Nephron progenitor cell (in vitro differentiated cells): ENCODE data around the gene CHI3L2.

ENCODE experiments used
- DNase-seq: peaks from one replicate; pipeline ENCODE4 v3.0.0; 2021
- H3K27ac Mint-ChIP-seq: 2 replicates; pipeline ENCODE4 v1.8.0; 2021; ENCODE audit warnings: mild to moderate bottlenecking, moderate library complexity, mixed read lengths
- H3K27me3 Mint-ChIP-seq: 2 replicates; pipeline ENCODE4 v1.8.0; 2021; ENCODE audit warnings: mild to moderate bottlenecking, low read depth, mixed read lengths; ENCODE audit not compliant: poor library complexity
- H3K36me3 Mint-ChIP-seq: 2 replicates; pipeline ENCODE4 v1.8.0; 2021; ENCODE audit warnings: low read depth, mixed read lengths
- H3K4me1 Mint-ChIP-seq: 2 replicates; pipeline ENCODE4 v1.8.0; 2021; ENCODE audit warnings: mixed read lengths
- H3K4me3 Mint-ChIP-seq: 2 replicates; pipeline ENCODE4 v1.8.0; 2021; ENCODE audit warnings: mild to moderate bottlenecking, moderate library complexity, mixed read lengths
- H3K9me3 Mint-ChIP-seq: 2 replicates; pipeline ENCODE4 v1.8.0; 2021; ENCODE audit warnings: mild to moderate bottlenecking, moderate library complexity, mixed read lengths
- TF ChIP-seq, protein P1 (sequence below): fragments of 200-600 bp; sonication (generic); IDR thresholded peaks from 2 replicates; pipeline ENCODE4 v1.5.0; 2021; ENCODE audit warnings: antibody characterized with exemption

Gene CHI3L2

DNA sequence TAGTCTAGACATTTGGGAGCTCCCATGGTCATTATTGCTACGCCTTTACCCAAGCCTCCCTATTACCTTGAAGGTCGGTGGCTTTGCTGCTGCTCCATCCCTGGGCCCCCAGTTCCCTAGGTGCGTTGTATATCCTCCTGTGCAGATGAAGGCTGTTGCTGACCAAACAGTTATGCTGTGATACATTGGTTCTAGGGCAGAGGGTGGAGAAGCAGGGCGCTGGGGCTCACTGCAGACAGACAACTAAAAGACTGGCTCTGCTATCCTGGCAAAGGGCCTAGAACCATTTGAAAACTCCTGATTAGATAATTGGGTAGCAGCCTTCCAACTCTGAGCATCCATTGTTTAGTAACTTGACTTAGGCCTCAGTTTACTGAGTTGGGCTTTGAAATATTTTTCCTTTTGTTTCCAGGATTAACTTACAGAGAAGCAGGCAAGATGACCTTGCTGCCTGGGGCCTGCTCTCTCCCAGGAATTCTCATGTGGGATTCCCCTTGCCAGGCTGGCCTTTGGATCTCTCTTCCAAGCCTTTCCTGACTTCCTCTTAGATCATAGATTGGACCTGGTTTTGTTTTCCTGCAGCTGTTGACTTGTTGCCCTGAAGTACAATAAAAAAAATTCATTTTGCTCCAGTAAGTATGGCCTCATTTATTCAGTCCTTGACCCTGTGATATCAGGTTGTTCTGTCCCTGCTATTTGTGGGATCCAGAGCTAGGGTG, 15.5 kb downstream of the CHI3L2 start:
- H3K4me1 Mint-ChIP-seq: no peaks in the 10 kb centered on the region
- no peaks in the 10 kb centered on the region for H3K36me3 Mint-ChIP-seq
- no peak overlapping the region for H3K27ac Mint-ChIP-seq
- TF ChIP-seq, protein P1, sequence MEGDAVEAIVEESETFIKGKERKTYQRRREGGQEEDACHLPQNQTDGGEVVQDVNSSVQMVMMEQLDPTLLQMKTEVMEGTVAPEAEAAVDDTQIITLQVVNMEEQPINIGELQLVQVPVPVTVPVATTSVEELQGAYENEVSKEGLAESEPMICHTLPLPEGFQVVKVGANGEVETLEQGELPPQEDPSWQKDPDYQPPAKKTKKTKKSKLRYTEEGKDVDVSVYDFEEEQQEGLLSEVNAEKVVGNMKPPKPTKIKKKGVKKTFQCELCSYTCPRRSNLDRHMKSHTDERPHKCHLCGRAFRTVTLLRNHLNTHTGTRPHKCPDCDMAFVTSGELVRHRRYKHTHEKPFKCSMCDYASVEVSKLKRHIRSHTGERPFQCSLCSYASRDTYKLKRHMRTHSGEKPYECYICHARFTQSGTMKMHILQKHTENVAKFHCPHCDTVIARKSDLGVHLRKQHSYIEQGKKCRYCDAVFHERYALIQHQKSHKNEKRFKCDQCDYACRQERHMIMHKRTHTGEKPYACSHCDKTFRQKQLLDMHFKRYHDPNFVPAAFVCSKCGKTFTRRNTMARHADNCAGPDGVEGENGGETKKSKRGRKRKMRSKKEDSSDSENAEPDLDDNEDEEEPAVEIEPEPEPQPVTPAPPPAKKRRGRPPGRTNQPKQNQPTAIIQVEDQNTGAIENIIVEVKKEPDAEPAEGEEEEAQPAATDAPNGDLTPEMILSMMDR: no peak
- H3K4me3 Mint-ChIP-seq: no peak overlapping the region
- no peak for DNase-seq
- H3K9me3 Mint-ChIP-seq: no peaks in the 10 kb centered on the region
- H3K27me3 Mint-ChIP-seq: peaks cover 4% of the 10 kb centered on the region

DNA sequence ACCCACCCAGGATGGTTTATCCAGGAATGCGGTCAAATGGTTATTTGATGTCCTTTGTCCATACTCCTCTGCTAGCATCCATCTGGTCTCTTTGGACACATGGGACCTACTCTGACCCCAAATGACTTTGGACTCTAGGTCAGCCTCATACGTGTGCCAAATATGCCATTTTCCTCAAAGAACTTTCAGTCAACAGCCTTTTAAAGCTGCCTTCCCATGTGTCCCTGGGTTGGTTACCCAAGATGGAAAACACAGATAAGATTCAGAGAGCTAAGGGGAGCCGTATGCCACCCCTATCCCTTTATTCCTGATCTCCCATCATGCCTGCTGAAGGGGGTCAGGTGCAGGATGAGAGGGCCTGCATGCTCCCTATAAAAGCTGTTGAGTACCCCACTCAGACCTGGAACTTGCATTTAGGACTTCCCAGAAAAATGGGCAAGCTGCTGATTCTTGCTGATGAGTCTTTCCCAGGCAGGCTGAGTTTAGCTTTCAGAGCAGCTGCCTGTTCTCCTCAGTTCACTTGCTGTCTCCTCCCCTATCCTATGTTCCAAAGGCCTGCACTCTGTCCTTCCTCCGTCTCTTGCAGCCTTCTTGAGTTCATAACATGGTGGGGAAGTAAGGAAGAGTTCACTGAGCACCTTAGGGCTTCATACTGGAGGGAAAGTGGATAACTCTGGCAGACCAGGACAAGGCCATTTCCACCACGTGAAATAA, 19.8 kb downstream of the CHI3L2 start:
- no peak for DNase-seq

DNA sequence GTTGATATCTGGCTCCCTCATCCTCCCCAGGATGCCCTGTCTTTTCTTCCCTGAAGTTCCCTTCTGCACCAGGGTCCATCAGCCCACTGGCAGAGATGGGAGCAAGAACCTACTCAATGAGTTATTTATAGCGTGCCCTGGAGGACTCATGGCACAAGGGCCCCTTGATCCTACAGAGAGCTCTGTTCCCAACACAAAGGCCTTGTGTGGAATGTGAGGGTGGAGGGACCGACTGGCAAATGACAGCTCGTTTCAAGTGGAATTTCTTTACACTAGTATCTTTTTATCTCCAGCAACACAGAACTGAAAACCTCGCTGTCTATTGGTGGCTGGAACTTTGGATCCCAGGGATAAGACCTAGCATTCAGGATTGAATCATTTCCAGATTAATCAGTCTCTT, 22.4 kb downstream of the CHI3L2 start:
- Mint-ChIP-seq H3K9me3 (no peaks in the 10 kb centered on the region), H3K27me3 (peaks cover 12% of the 10 kb centered on the region), H3K4me1 (no peaks in the 10 kb centered on the region), H3K36me3 (no peaks in the 10 kb centered on the region), H3K4me3 (no peak overlapping the region), H3K27ac (no peak overlapping the region)
- DNase-seq: no peak
- TF ChIP-seq, protein P1: no peak

More for the DNA sequence above, 19.8 kb downstream of the CHI3L2 start:
- H3K9me3 Mint-ChIP-seq: no peaks in the 10 kb centered on the region
- H3K4me1 Mint-ChIP-seq: no peaks in the 10 kb centered on the region
- TF ChIP-seq, protein P1: no peak
- H3K27ac Mint-ChIP-seq: no peak overlapping the region
- H3K36me3 Mint-ChIP-seq: no peaks in the 10 kb centered on the region
- H3K4me3 Mint-ChIP-seq: no peak overlapping the region
- peaks cover 4% of the 10 kb centered on the region for H3K27me3 Mint-ChIP-seq

DNA sequence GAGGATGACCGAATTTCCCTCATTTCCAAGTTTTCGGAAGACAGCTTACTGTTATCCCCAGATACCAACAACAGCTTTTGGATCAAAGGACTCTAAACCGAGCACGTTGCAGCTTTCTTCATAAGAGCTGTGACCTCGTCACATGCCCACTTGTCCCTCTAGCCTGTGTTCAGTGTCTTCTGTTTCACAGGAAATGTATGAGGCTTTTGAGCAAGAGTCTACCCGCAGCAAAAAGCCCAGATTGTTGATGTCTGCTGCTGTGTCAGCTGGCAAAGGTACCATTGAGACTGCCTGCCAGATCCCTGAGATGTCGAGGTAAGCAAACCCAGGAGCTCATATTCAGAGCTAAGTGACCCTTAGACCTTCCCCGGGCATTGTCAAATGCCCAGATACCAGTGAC, 24.1 kb downstream of the CHI3L2 start:
- no peaks in the 10 kb centered on the region for H3K9me3 Mint-ChIP-seq
- H3K27ac Mint-ChIP-seq: no peak overlapping the region
- DNase-seq: no peak
- H3K4me3 Mint-ChIP-seq: no peak overlapping the region
- H3K4me1 Mint-ChIP-seq: no peaks in the 10 kb centered on the region
- H3K27me3 Mint-ChIP-seq: peaks cover 14% of the 10 kb centered on the region
- TF ChIP-seq, protein P1: no peak
- H3K36me3 Mint-ChIP-seq: no peaks in the 10 kb centered on the region

DNA sequence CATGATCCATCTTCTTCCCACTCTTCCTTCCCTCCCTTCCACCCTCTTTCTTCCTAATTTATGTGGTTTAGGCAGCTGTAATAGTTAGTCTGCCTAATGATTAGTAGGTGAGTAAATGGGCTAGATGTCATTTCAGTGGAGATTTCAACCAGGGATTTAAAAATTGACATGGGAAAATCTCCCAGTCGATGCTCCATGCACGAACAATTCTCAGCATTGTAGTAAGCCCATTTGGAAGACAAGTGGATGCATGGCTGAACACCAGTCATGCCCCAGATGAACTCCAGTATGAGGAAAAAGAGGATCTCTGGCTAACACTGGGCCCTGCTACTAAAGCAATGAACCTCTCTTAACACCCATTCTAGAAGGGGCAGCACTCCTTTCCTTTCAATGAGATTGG, 25.3 kb downstream of the CHI3L2 start:
- peaks cover 16% of the 10 kb centered on the region for H3K27me3 Mint-ChIP-seq
- no peaks in the 10 kb centered on the region for H3K4me1 Mint-ChIP-seq
- no peaks in the 10 kb centered on the region for H3K9me3 Mint-ChIP-seq

More for the DNA sequence above, 25.3 kb downstream of the CHI3L2 start:
- H3K27ac Mint-ChIP-seq: no peak overlapping the region
- TF ChIP-seq, protein P1: no peak
- H3K4me3 Mint-ChIP-seq: no peak overlapping the region
- H3K36me3 Mint-ChIP-seq: no peaks in the 10 kb centered on the region
- no peak for DNase-seq
